Ascending aorta (tissue), 2 donors: Measurements from ENCODE around the gene IMMT. TPM values are rescaled to one million over a fixed set of nuclear protein-coding genes. Genes with fewer than 3 reads are reported as not detected.

Experiments used
- DNase-seq, 2 donors: peaks; one replicate each; pipeline ENCODE4 v3.0.0-alpha.2; 2019; ENCODE audit warnings: low spot score in 2 of 2
- H3K27ac ChIP-seq, 2 donors: fragments of 200-600 bp; sonication (generic); one replicate each; pipeline ENCODE4 v1.5.1; 2016 to 2017; ENCODE audit warnings: mild to moderate bottlenecking in 1 of 2
- H3K27me3 ChIP-seq: fragments of 200-600 bp; sonication (generic); one replicate; pipeline ENCODE4 v1.5.1; 2017
- H3K36me3 ChIP-seq, 2 donors: fragments of 200-600 bp; sonication (generic); one replicate each; pipeline ENCODE4 v1.5.1; 2016
- H3K4me1 ChIP-seq, 2 donors: fragments of 200-600 bp; sonication (generic); one replicate each; pipeline ENCODE4 v1.5.1; 2016 to 2017; ENCODE audit warnings: mild to moderate bottlenecking in 1 of 2
- H3K4me3 ChIP-seq, 2 donors: fragments of 200-600 bp; sonication (generic); one replicate each; pipeline ENCODE4 v1.5.1; 2016 to 2017; ENCODE audit warnings: mild to moderate bottlenecking in 1 of 2
- H3K9me3 ChIP-seq, 2 donors: fragments of 200-600 bp; sonication (generic); one replicate each; pipeline ENCODE4 v1.5.1; 2016
- CTCF ChIP-seq, 3 experiments: fragments of 200-600 bp in 2 of 3; fragments of 450-650 bp in 1 of 3; sonication (generic) in 2 of 3; IDR thresholded peaks; one replicate each; pipeline ENCODE4 v1.5.1; 2016 to 2019; ENCODE audit warnings: antibody characterized with exemption in 3 of 3, mild to moderate bottlenecking in 1 of 3, moderate library complexity in 1 of 3
- intact Hi-C: fragments of 100-400 bp; cut with DNase I; formaldehyde crosslinking; loops from one replicate; pipeline ENCODE4 v1.15.1; 2023
- total RNA-seq: library from RNA; depleted of rRNA; stranded (reverse); fragments of >200 nt; gene quantifications from one replicate; pipeline ENCODE4 v1.1.0, GENCODE V29; 2016

Gene IMMT
- total RNA-seq, 1 donor from 2014 or later: 97.1 TPM

DNA sequence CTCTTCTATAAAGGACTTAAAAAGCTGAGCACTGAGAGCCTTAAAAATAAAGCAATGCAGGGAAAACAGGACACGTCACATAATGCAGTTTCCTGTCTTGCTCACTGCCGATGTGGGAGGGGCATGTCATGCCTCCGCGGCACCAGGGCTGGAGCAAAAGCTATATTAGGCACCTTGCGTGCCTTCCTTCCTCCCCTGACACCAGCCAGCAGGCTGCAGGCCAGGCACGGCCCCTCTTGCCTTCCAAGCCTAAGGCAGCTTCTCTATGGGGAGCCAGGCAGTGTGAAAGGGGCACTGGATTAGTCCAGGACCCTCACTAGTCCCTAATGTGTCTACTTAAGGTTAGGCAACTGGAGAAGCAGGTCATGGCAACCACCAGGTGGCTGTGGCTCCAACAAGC is 30.3 kb upstream of the IMMT start:
- Histone ChIP-seq H3K4me1 (peaks cover 25 to 37% of the 10 kb centered on the region in 2 donors), H3K36me3 (no peaks in the 10 kb centered on the region), H3K4me3 (peak overlapping the region in 1 of 2 donors; percentile 48), H3K9me3 (no peaks in the 10 kb centered on the region), H3K27me3 (no peaks in the 10 kb centered on the region), H3K27ac (peak overlapping the region; percentile 89 to 93)
- DNase-seq: peak; percentile 79 to 94
- intact Hi-C loops: loop anchor here (2.0 kb wide), 3 partner anchors 25 to 217 kb away; partner anchors contain the start of gene IMMT
- peak in 1 of 3 experiments; percentile 15 for TF ChIP-seq CTCF (IDR thresholded peaks at IDR 0.05)

DNA sequence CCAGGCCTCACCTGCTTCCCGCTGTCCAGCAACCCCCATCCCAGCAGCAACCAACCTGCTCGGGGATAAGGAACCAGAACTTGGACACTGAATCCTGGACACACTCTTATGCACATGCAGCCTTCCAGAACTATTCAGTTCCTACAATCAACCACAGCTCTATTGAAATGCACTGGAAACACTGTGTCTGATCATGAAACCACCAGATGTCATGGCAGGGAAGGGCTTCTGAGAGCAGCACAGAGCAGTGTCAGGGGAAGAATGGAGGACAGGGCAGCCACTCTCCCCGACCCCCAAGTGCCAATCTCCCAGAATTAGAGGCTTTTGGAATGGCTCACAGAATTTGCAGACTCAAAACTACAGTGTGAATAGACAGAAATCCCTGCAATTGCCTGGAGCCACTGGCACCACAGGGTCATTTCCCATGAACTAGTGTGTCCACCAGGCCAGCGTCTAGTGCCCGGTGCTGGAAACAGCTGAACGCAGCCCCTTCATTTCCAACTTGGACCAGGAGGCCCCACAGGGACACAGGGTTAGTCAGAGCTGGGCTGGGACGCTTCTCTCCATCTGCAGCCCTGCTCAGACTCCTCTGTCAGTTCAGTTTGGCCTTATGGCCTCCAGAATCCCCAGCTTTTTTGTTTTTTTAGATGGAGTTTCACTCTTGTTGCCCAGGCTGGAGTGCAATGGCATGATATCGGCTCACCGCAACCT is 29.5 kb upstream of the IMMT start:
- no peaks in the 10 kb centered on the region for H3K36me3 ChIP-seq
- H3K4me3 ChIP-seq: peak overlapping the region; percentile 17 to 48
- no peaks in the 10 kb centered on the region for H3K9me3 ChIP-seq
- H3K27me3 ChIP-seq: no peaks in the 10 kb centered on the region
- DNase-seq: no peak
- peaks cover 25 to 37% of the 10 kb centered on the region in 2 donors for H3K4me1 ChIP-seq
- TF ChIP-seq CTCF (IDR thresholded peaks at IDR 0.05): no peak
- intact Hi-C loops: loop anchor here (2.0 to 5.0 kb wide), 5 partner anchors 26 to 398 kb away; partner anchors contain the start of genes IMMT and RNF103
- H3K27ac ChIP-seq: peak overlapping the region; percentile 89 to 93

GRCh38 chr2:86223927-86224560 is 28.8 kb upstream of the IMMT start:
- H3K27me3 ChIP-seq: no peaks in the 10 kb centered on the region
- peak overlapping the region; percentile 89 to 93 for H3K27ac ChIP-seq
- peaks cover 25 to 37% of the 10 kb centered on the region in 2 donors for H3K4me1 ChIP-seq
- H3K36me3 ChIP-seq: no peaks in the 10 kb centered on the region
- no peaks in the 10 kb centered on the region for H3K9me3 ChIP-seq
- no peak for TF ChIP-seq CTCF (IDR thresholded peaks at IDR 0.05)
- intact Hi-C loops: loop anchor here (2.0 to 5.0 kb wide), 5 partner anchors 27 to 398 kb away; partner anchors contain the start of genes IMMT and RNF103
- DNase-seq: no peak
- H3K4me3 ChIP-seq: peak overlapping the region in 1 of 2 donors; percentile 48

GRCh38 chr2:86223140-86223926 is 28.1 kb upstream of the IMMT start:
- no peak for TF ChIP-seq CTCF (IDR thresholded peaks at IDR 0.05)
- peak; percentile 44 to 85 for DNase-seq
- intact Hi-C loops: loop anchor here (5.0 kb wide), 2 partner anchors 74 to 399 kb away; partner anchors contain the start of gene RNF103
- H3K27me3 ChIP-seq: no peaks in the 10 kb centered on the region
- no peaks in the 10 kb centered on the region for H3K9me3 ChIP-seq
- H3K4me3 ChIP-seq: peak overlapping the region in 1 of 2 donors; percentile 39
- H3K4me1 ChIP-seq: peaks cover 25 to 37% of the 10 kb centered on the region in 2 donors
- no peaks in the 10 kb centered on the region for H3K36me3 ChIP-seq
- peak overlapping the region; percentile 89 to 93 for H3K27ac ChIP-seq

- Histone ChIP-seq H3K4me1 (peaks cover 25 to 37% of the 10 kb centered on the region in 2 donors), H3K4me3 (no peak overlapping the region), H3K27me3 (no peaks in the 10 kb centered on the region), H3K9me3 (no peaks in the 10 kb centered on the region), H3K27ac (peak overlapping the region; percentile 89 to 93), H3K36me3 (peaks cover 0 to 2% of the 10 kb centered on the region in 2 donors)
- DNase-seq: no peak
- intact Hi-C loops: loop anchor here (1.0 to 5.0 kb wide), 4 partner anchors 76 to 401 kb away; partner anchors contain the start of gene RNF103
- peak; percentile 79 to 97 (median 91) for TF ChIP-seq CTCF (IDR thresholded peaks at IDR 0.05)
Measured at GRCh38 chr2:86221066-86221684, 25.9 kb upstream of the IMMT start.
